Hepatocyte (in vitro differentiated cells): ENCODE data around the gene REXO1. TPM values are rescaled to one million over a fixed set of nuclear protein-coding genes. Genes with fewer than 3 reads are reported as not detected.

Source experiments
- DNase-seq: peaks from one replicate; pipeline ENCODE4 v3.0.0-alpha.2; 2016; ENCODE audit warnings: low spot score
- H2AFZ ChIP-seq: fragments of 200-600 bp; sonication (generic); 2 replicates; pipeline ENCODE4 v1.6.0; 2016; ENCODE audit warnings: antibody characterized with exemption, mild to moderate bottlenecking
- H3K27ac ChIP-seq: fragments of 200-600 bp; sonication (generic); 2 replicates; pipeline ENCODE4 v1.5.1; 2016; ENCODE audit warnings: mild to moderate bottlenecking
- H3K27me3 ChIP-seq: fragments of 200-600 bp; sonication (generic); 2 replicates; pipeline ENCODE4 v1.6.1; 2016
- H3K36me3 ChIP-seq: fragments of 200-600 bp; sonication (generic); replicated peaks from 2 replicates; pipeline ENCODE4 v1.5.1; 2016; ENCODE audit warnings: low read depth; ENCODE audit not compliant: insufficient read depth
- H3K4me1 ChIP-seq: fragments of 200-600 bp; sonication (generic); 2 replicates; pipeline ENCODE4 v1.5.1; 2016; ENCODE audit warnings: mild to moderate bottlenecking, moderate library complexity; ENCODE audit not compliant: insufficient read depth
- H3K4me2 ChIP-seq: fragments of 200-600 bp; sonication (generic); 2 replicates; pipeline ENCODE4 v1.6.0; 2016
- H3K4me3 ChIP-seq: fragments of 200-600 bp; sonication (generic); 2 replicates; pipeline ENCODE4 v1.5.1; 2016; ENCODE audit warnings: mild to moderate bottlenecking
- H3K79me2 ChIP-seq: fragments of 200-600 bp; sonication (generic); 2 replicates; pipeline ENCODE4 v1.6.0; 2017; ENCODE audit warnings: mild to moderate bottlenecking
- H3K9me2 ChIP-seq: fragments of 200-600 bp; sonication (generic); replicated peaks from 2 replicates; pipeline ENCODE4 v1.6.0; 2017; ENCODE audit warnings: mild to moderate bottlenecking; ENCODE audit not compliant: insufficient read depth
- H3K9me3 ChIP-seq: fragments of 200-600 bp; sonication (generic); 2 replicates; pipeline ENCODE4 v1.5.1; 2016; ENCODE audit warnings: low read depth, mild to moderate bottlenecking
- H4K20me1 ChIP-seq: fragments of 200-600 bp; sonication (generic); 2 replicates; pipeline ENCODE4 v1.6.0; 2016; ENCODE audit warnings: mild to moderate bottlenecking; ENCODE audit not compliant: insufficient read depth, poor library complexity, severe bottlenecking
- EZH2 ChIP-seq: fragments of 200-600 bp; sonication (generic); IDR thresholded peaks from 2 replicates; pipeline ENCODE4 v1.6.1; 2016; ENCODE audit warnings: antibody characterized with exemption, mild to moderate bottlenecking, borderline replicate concordance
- EZH2phosphoT487 ChIP-seq: fragments of 200-600 bp; sonication (generic); IDR thresholded peaks from one replicate; pipeline ENCODE4 v1.6.1; 2018; ENCODE audit warnings: antibody characterized with exemption, mild to moderate bottlenecking, low read depth, moderate library complexity; ENCODE audit not compliant: unreplicated experiment, severe bottlenecking
- WGBS: methylation state at CpG from one replicate; pipeline ENCODE4 v1.1.6; 2016; ENCODE audit warnings: low lambda C conversion rate; ENCODE audit errors: missing lambda C conversion rate; 5-methylcytosine and 5-hydroxymethylcytosine counted together
- polyA plus RNA-seq: library from polyadenylated mRNA; unstranded; fragments of >200 nt; fragmentation: Nextera tagmentation; extraction: Ambion mirVana; gene quantifications from 2 replicates; pipeline ENCODE4 v1.2.1, GENCODE V29; 2016
- total RNA-seq: library from RNA; depleted of rRNA; stranded (reverse); fragments of >200 nt; gene quantifications from 2 replicates; pipeline ENCODE4 v1.2.3, GENCODE V29; 2014
- TF ChIP-seq, protein P1 (sequence below): fragments of 200-600 bp; sonication (generic); IDR thresholded peaks from 2 replicates; pipeline ENCODE4 v1.5.1; 2016; ENCODE audit warnings: antibody characterized with exemption, mild to moderate bottlenecking; ENCODE audit not compliant: poor library complexity

The REXO1 gene
- total and polyA plus RNA-seq, 2 experiments from 2014 or later, result 13.4 to 22.8 TPM

DNA sequence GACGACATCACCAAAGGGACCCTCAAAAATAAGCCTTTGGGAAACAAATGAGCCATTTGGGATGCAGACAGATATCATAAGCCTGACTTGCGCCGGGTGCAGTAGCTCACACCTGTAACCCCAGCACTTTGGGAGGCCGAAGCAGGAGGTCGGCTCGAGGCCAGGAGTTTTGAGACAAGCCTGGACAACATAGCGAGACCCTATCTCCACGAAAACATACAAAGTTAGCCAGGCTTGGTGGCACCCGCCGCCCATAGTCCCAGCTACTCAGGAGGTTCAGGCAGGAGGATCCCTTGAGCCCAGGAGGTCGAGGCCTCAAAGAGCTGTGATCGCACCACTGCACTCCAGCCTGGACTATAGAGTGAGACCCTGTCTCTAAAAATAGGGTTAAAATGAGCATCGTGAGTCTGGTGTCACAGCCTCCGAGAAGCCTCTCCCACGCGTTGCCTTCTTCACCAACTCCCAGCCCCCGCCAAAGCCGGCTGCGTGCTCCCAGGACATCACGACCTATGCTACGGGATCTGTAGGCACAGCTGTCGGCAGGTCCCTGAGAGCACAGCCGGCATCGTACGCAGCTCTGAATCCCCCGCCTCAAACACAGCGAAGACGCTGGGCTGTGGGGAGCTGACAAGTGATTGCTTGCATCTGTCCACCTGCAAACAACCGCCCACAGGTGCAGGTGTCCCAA is 1.6 kb downstream of the REXO1 start:
- H4K20me1 ChIP-seq, result peaks cover 62% of the 10 kb centered on the region

GRCh38 chr19:1845642-1846041 is 2.6 kb downstream of the REXO1 start:
- Histone ChIP-seq H3K4me3 (no peak overlapping the region), H3K9me2 (no peaks in the 10 kb centered on the region), H2AFZ (no peak overlapping the region), H3K36me3 (no peaks in the 10 kb centered on the region), H4K20me1 (peaks cover 70% of the 10 kb centered on the region), H3K27ac (no peak overlapping the region), H3K4me1 (peaks cover 10% of the 10 kb centered on the region), H3K79me2 (peaks cover 74% of the 10 kb centered on the region), H3K27me3 (no peaks in the 10 kb centered on the region), H3K4me2 (peak overlapping the region; percentile 86), H3K9me3 (no peaks in the 10 kb centered on the region)
- DNase-seq, result no peak
- 95% methylated on average over 11 of the region's 11 CpGs for WGBS
- TF ChIP-seq EZH2phosphoT487, result no peak
- TF ChIP-seq, protein P1, sequence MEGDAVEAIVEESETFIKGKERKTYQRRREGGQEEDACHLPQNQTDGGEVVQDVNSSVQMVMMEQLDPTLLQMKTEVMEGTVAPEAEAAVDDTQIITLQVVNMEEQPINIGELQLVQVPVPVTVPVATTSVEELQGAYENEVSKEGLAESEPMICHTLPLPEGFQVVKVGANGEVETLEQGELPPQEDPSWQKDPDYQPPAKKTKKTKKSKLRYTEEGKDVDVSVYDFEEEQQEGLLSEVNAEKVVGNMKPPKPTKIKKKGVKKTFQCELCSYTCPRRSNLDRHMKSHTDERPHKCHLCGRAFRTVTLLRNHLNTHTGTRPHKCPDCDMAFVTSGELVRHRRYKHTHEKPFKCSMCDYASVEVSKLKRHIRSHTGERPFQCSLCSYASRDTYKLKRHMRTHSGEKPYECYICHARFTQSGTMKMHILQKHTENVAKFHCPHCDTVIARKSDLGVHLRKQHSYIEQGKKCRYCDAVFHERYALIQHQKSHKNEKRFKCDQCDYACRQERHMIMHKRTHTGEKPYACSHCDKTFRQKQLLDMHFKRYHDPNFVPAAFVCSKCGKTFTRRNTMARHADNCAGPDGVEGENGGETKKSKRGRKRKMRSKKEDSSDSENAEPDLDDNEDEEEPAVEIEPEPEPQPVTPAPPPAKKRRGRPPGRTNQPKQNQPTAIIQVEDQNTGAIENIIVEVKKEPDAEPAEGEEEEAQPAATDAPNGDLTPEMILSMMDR, result no peak
- TF ChIP-seq EZH2, result no peak

More for the DNA sequence above, 1.6 kb downstream of the REXO1 start:
- peak overlapping the region; percentile 97 for H3K4me3 ChIP-seq
- 88% methylated on average over 28 of the region's 29 CpGs for WGBS
- H3K4me1 ChIP-seq, result peaks cover 10% of the 10 kb centered on the region
- TF ChIP-seq, protein P1, result no peak
- TF ChIP-seq EZH2phosphoT487 (no peak), EZH2 (no peak)
- no peak for DNase-seq
- H3K27me3 ChIP-seq, result no peaks in the 10 kb centered on the region
- no peaks in the 10 kb centered on the region for H3K36me3 ChIP-seq
- H3K9me3 ChIP-seq, result no peaks in the 10 kb centered on the region
- H3K27ac ChIP-seq, result peak overlapping the region; percentile 100
- peak overlapping the region; percentile 86 for H3K4me2 ChIP-seq
- H3K9me2 ChIP-seq, result no peaks in the 10 kb centered on the region
- peaks cover 64% of the 10 kb centered on the region for H3K79me2 ChIP-seq
- no peak overlapping the region for H2AFZ ChIP-seq

DNA sequence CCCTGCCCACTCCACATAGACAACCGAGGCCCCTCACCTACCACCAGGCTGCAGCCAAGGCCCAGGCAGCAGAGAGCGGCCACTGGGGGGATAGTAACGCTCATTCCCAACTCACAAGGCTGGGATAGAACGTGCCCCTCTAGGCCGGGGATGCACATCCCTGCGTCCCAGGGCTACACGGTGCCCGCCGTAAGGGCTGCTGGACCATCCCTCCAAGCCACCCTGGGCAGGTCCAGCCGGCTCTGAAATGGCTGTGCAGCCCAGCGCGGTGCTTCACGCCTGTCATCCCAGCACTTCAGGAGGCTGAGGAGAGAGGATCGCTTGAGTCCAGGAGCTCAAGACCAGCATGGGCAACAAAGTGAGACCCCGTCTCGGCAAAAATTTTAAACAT is 3.2 kb downstream of the REXO1 start:
- Histone ChIP-seq H3K9me3 (no peaks in the 10 kb centered on the region), H3K27me3 (no peaks in the 10 kb centered on the region), H3K4me1 (peaks cover 10% of the 10 kb centered on the region), H3K79me2 (peaks cover 79% of the 10 kb centered on the region), H2AFZ (no peak overlapping the region), H3K9me2 (no peaks in the 10 kb centered on the region), H4K20me1 (peaks cover 76% of the 10 kb centered on the region), H3K4me2 (no peak overlapping the region), H3K27ac (no peak overlapping the region), H3K4me3 (no peak overlapping the region), H3K36me3 (no peaks in the 10 kb centered on the region)
- no peak for DNase-seq
- no peak for TF ChIP-seq EZH2
- no peak for TF ChIP-seq EZH2phosphoT487
- TF ChIP-seq, protein P1, result no peak
- WGBS, result 93% methylated on average over 16 of the region's 16 CpGs
